HEK293T (cell line): ENCODE results near the gene NT5C1B.

Source experiments
- CTCF ChIA-PET: fragments of 350-600 bp; formaldehyde crosslinking; extraction: SDS; loops from one replicate; lab custom pipeline; 2021; ENCODE audit warnings: antibody characterized with exemption, inconsistent platforms; lab: Yijun Ruan, JAX
- POLR2A ChIA-PET: fragments of 350-600 bp; formaldehyde crosslinking; extraction: SDS; loops from one replicate; lab custom pipeline; 2020; ENCODE audit warnings: antibody characterized with exemption, inconsistent platforms; lab: Yijun Ruan, JAX
- DNase-seq: peaks from one replicate; pipeline ENCODE4 v3.0.0; 2012; ENCODE audit warnings: mixed read lengths; ENCODE audit errors: extremely low spot score
- ARNT ChIP-seq: fragments of 450-650 bp; IDR thresholded peaks from 2 replicates; pipeline ENCODE4 v1.6.1; 2017; ENCODE audit warnings: mild to moderate bottlenecking
- BHLHE40 ChIP-seq: fragments of 450-650 bp; IDR thresholded peaks from 2 replicates; pipeline ENCODE4 v1.6.1; 2016; ENCODE audit warnings: mild to moderate bottlenecking, moderate library complexity, borderline replicate concordance
- CTBP1 ChIP-seq: fragments of 450-650 bp; IDR thresholded peaks from 2 replicates; pipeline ENCODE4 v1.6.1; 2016; ENCODE audit warnings: borderline replicate concordance
- ELF4 ChIP-seq: fragments of 450-650 bp; IDR thresholded peaks from 2 replicates; pipeline ENCODE4 v1.6.1; 2017; ENCODE audit warnings: antibody characterized with exemption
- FOXA1 ChIP-seq: fragments of 450-650 bp; IDR thresholded peaks from 2 replicates; pipeline ENCODE4 v1.6.1; 2016; ENCODE audit warnings: mild to moderate bottlenecking
- FOXK2 ChIP-seq: fragments of 450-650 bp; IDR thresholded peaks from 2 replicates; pipeline ENCODE4 v1.6.1; 2016; ENCODE audit warnings: mild to moderate bottlenecking
- FOXM1 ChIP-seq: fragments of 450-650 bp; IDR thresholded peaks from 2 replicates; pipeline ENCODE4 v1.6.1; 2017; ENCODE audit warnings: mild to moderate bottlenecking, borderline replicate concordance
- HDGF ChIP-seq: fragments of 450-650 bp; IDR thresholded peaks from 2 replicates; pipeline ENCODE4 v1.6.1; 2017; ENCODE audit warnings: antibody characterized with exemption, borderline replicate concordance
- L3MBTL2 ChIP-seq: fragments of 450-650 bp; conservative IDR thresholded peaks from 2 replicates; pipeline ENCODE4 v1.6.1; 2016; ENCODE audit warnings: mild to moderate bottlenecking
- LEF1 ChIP-seq: fragments of 450-650 bp; IDR thresholded peaks from 2 replicates; pipeline ENCODE4 v1.6.1; 2017; ENCODE audit warnings: mild to moderate bottlenecking, borderline replicate concordance
- NFRKB ChIP-seq: fragments of 450-650 bp; IDR thresholded peaks from 2 replicates; pipeline ENCODE4 v1.6.1; 2016; ENCODE audit warnings: mild to moderate bottlenecking, moderate library complexity
- SP1 ChIP-seq: fragments of 450-650 bp; IDR thresholded peaks from 2 replicates; pipeline ENCODE4 v1.6.1; 2017
- SUZ12 ChIP-seq: fragments of 450-650 bp; IDR thresholded peaks from 2 replicates; pipeline ENCODE4 v1.6.1; 2016; ENCODE audit warnings: mild to moderate bottlenecking
- TARDBP ChIP-seq: fragments of 450-650 bp; IDR thresholded peaks from 2 replicates; pipeline ENCODE4 v1.6.1; 2016
- ZNF384 ChIP-seq: fragments of 450-650 bp; IDR thresholded peaks from 2 replicates; pipeline ENCODE4 v1.6.1; 2016
- TF ChIP-seq, protein P1 (sequence below): fragments of 450-650 bp; IDR thresholded peaks from 2 replicates; pipeline ENCODE4 v1.6.1; 2016

NT5C1B gene

DNA sequence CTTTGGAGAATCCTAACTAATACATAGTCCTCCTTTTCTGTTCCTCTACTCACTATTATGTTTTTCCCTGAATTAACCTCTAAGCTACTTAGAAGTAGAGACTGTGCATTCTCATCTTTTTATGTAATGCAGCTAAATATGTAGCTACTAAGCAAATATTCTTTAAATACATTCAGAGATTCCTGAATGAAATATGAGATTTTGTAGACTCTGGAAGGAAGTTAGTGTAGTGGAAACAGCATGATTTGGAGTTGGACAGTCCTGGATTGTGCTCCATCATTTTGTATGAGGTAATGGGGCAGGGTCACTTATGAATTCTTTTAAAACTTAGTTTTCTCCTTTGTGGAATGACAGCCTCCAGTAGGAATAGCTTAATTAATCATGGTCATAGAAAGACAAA is 24.7 kb upstream of the NT5C1B start:
- POLR2A ChIA-PET, result no interaction called here
- CTCF ChIA-PET, result interaction anchor here (0.8 kb wide), 1 partner anchor 93 kb away, joined by 10 read pairs; no protein-coding TSS in a partner anchor
- no peak for DNase-seq
- TF ChIP-seq FOXA1 (no peak), ELF4 (no peak), ARNT (no peak), TARDBP (no peak), ZNF384 (no peak), HDGF (no peak), SUZ12 (no peak), BHLHE40 (no peak), FOXK2 (no peak), L3MBTL2 (no peak), SP1 (no peak), CTBP1 (no peak), FOXM1 (no peak), NFRKB (no peak), LEF1 (no peak)
- TF ChIP-seq, protein P1, sequence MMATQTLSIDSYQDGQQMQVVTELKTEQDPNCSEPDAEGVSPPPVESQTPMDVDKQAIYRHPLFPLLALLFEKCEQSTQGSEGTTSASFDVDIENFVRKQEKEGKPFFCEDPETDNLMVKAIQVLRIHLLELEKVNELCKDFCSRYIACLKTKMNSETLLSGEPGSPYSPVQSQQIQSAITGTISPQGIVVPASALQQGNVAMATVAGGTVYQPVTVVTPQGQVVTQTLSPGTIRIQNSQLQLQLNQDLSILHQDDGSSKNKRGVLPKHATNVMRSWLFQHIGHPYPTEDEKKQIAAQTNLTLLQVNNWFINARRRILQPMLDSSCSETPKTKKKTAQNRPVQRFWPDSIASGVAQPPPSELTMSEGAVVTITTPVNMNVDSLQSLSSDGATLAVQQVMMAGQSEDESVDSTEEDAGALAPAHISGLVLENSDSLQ, result no peak

DNA sequence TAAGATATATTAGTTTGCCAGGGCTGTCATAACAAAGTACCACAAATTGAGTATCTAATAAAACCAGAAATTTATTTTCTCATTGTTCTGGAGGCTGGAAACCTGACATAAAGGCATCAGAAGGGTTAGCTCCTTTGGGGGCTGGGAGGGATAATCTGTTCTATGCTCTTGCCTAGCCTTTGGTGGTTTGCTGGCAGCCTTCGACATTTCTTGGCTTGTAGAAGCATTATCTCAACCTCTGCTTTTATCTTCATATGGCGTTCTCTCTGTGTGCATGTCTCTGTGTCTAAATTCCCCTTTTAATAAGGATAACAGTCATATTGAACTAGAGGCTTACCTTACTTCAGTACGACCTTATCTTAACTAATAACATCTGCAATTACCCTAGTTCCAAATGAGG is 22.8 kb upstream of the NT5C1B start:
- no peak for TF ChIP-seq SP1
- no peak for TF ChIP-seq FOXA1
- no peak for TF ChIP-seq ZNF384
- TF ChIP-seq L3MBTL2, result no peak
- TF ChIP-seq ELF4, result no peak
- TF ChIP-seq SUZ12, result no peak
- TF ChIP-seq BHLHE40, result no peak
- no peak for TF ChIP-seq FOXM1
- no peak for TF ChIP-seq CTBP1
- no peak for TF ChIP-seq LEF1
- no peak for TF ChIP-seq ARNT
- TF ChIP-seq, protein P1, result no peak
- no peak for TF ChIP-seq HDGF
- TF ChIP-seq FOXK2, result no peak
- no peak for TF ChIP-seq NFRKB
- no peak for TF ChIP-seq TARDBP
- DNase-seq, result no peak
- POLR2A ChIA-PET, result no interaction called here
- CTCF ChIA-PET, result no interaction called here

DNA sequence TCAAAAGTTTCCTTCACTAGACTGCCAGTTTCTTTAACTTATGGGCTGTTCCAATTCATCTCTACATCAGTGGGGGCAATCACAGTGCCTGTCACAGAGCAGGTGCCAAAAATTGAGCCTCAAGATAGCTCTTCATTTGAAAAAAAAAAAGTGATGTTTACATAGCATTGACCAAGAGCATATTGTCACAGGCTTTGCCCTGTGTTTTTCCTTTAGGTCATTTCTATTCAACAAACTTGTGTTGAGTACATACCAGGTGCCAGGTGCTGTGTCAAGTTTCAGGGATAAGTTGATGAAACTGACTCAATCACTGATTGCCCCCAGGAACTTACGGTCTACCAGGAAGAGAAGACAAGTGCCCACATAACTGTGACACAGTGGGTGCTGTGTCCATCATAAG is 22.2 kb upstream of the NT5C1B start:
- DNase-seq, result no peak
- ChIA-PET POLR2A (no interaction called here), CTCF (no interaction called here)
- no peak for TF ChIP-seq FOXM1
- TF ChIP-seq L3MBTL2, result no peak
- no peak for TF ChIP-seq NFRKB
- no peak for TF ChIP-seq TARDBP
- no peak for TF ChIP-seq BHLHE40
- no peak for TF ChIP-seq FOXK2
- TF ChIP-seq ARNT, result no peak
- TF ChIP-seq ELF4, result no peak

DNA sequence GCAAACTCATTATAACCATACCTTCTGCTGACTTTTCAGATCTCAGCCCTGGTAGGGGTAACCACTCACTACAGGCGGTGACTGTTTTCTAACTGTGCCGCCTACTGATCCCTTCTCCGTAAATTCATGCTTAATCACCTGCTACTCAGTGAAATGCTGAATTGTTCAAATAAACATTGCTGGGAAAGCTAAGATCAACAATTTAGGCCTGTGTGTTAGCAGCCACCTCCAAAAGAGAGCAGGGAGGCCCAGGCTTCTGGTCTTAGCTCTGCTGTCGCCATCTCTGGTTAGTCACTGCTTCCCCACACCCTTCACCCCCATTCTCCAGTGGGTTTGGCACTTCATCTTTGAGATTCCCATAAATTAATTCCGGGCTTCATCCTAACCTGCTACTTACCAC is 21.8 kb upstream of the NT5C1B start:
- DNase-seq, result peak; percentile 7
- CTCF ChIA-PET, result no interaction called here
- POLR2A ChIA-PET, result interaction anchor here (1.0 kb wide), 1 partner anchor 51 kb away, joined by 5 read pairs; the partner anchor contains the start of gene RDH14
- no peak for TF ChIP-seq FOXK2
- no peak for TF ChIP-seq SUZ12
- TF ChIP-seq CTBP1, result no peak
- no peak for TF ChIP-seq BHLHE40
- TF ChIP-seq, protein P1, result no peak
- no peak for TF ChIP-seq SP1
- no peak for TF ChIP-seq ZNF384
- no peak for TF ChIP-seq NFRKB
- TF ChIP-seq ARNT, result no peak
- TF ChIP-seq HDGF, result no peak
- TF ChIP-seq ELF4, result no peak
- no peak for TF ChIP-seq FOXA1
- TF ChIP-seq LEF1, result no peak

DNA sequence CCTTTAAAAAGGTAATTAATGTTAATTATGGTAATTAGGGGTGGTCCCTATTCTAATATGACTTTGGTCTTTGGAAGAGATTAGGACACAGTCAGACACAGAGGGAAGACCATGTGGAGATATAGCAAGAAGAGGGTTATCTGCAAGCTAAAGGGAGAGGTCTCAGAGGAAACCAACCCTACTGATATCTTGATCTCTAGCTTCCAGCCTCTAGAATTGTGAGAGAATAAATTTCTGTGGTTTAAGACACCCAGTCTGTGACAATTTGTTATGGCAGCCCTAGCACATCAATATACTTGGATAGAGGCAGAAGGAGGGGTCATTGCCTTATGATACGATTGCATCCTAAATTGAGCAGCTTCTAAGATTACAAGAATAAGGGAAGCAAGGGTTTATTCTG is 21.3 kb upstream of the NT5C1B start:
- CTCF ChIA-PET, result no interaction called here

DNA sequence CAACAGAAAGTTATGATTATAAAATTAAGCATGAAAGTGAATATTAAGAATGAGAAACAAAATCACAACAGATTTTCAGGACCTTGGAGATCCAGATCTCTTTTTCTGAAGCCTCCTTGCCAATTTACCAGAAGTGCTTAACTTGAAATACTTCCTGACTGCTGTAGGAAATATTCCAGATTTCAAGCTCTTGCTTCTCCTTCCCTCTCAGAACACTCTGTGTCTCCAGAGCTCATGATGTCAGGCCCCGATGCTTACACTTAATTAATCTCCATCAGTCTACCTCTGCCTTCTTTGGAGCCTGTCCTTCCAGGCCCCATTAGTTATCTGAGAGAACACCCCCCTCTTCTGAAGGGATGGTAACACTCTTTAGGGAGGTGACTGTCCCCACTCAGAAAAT is 20.7 kb upstream of the NT5C1B start:
- CTCF ChIA-PET, result no interaction called here
- POLR2A ChIA-PET, result interaction anchor here (1.3 kb wide), 1 partner anchor 51 kb away, joined by 3 read pairs; no protein-coding TSS in a partner anchor
- no peak for DNase-seq
- TF ChIP-seq, protein P1, result no peak
- TF ChIP-seq ELF4 (no peak), BHLHE40 (no peak), NFRKB (no peak), L3MBTL2 (no peak), HDGF (no peak), TARDBP (no peak), FOXM1 (no peak), ZNF384 (no peak), CTBP1 (no peak), SP1 (no peak), FOXA1 (no peak), SUZ12 (no peak), FOXK2 (no peak), ARNT (no peak)

More for the DNA sequence above, 21.3 kb upstream of the NT5C1B start:
- no peak for DNase-seq
- no peak for TF ChIP-seq LEF1
- POLR2A ChIA-PET, result interaction anchor here (1.0 kb wide), 1 partner anchor 50 kb away, joined by 5 read pairs; the partner anchor contains the start of gene RDH14
